Right renal pelvis (tissue), 4 donors: ENCODE results near the gene CRYBG2. TPM values are rescaled to one million over a fixed set of nuclear protein-coding genes. Genes with fewer than 3 reads are reported as not detected.
"Not testable (repeated sequence)": the region's sequence is repeated elsewhere in the genome, so short reads cannot be mapped to it uniquely, and the experiment has no call there.

ENCODE experiments used
- DNase-seq, 4 donors: peaks; one replicate each; pipeline ENCODE4 v3.0.0-alpha.2; 2013; ENCODE audit warnings: low read depth in 4 of 4, low spot score in 3 of 4, missing footprints in 1 of 4
- polyA plus RNA-seq, 4 donors: library from polyadenylated mRNA; unstranded; fragments of 120-200 nt; gene quantifications; one replicate each; pipeline ENCODE4 v1.2.1, GENCODE V29; 2013; ENCODE audit not compliant: insufficient read length in 4 of 4

CRYBG2 gene
- polyA plus RNA-seq, 4 donors, result 0.31 to 1.6 (median 0.83) TPM

DNA sequence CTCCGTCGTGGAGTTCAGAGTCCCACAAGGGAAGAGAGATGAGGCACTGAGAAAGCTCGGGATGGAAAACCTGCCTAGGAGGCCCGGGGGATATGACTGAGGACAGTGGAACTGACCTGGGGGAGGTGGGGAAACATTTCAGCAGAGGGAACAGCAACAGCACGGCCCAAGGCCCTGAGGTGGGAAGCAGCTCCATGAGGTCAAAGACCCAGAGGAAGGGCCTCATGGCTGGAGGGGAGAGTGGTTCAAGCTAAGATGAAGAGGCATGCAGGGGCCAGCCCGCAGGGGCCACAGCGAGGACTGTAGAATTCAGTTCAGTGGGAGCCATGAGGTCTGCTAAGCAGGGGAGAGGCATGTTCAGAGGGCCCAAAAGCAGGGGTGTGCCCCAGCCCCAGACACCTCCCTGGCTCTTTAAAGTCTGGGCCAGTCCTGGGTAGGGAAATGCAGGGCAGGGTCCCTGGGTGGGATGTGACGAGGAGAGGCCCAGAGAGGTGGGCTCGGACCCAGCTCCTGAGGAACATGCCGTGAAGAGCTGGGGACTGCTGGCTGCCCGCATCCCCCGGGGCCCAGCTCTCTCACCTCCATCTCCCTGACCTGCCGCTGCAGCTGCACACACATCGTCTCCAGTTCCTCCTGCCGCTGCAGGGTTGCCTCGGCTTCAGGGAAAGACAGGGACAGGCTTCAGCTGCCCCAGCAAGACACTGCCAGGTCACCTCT, 57.4 kb downstream of the CRYBG2 start:
- no peak for DNase-seq

DNA sequence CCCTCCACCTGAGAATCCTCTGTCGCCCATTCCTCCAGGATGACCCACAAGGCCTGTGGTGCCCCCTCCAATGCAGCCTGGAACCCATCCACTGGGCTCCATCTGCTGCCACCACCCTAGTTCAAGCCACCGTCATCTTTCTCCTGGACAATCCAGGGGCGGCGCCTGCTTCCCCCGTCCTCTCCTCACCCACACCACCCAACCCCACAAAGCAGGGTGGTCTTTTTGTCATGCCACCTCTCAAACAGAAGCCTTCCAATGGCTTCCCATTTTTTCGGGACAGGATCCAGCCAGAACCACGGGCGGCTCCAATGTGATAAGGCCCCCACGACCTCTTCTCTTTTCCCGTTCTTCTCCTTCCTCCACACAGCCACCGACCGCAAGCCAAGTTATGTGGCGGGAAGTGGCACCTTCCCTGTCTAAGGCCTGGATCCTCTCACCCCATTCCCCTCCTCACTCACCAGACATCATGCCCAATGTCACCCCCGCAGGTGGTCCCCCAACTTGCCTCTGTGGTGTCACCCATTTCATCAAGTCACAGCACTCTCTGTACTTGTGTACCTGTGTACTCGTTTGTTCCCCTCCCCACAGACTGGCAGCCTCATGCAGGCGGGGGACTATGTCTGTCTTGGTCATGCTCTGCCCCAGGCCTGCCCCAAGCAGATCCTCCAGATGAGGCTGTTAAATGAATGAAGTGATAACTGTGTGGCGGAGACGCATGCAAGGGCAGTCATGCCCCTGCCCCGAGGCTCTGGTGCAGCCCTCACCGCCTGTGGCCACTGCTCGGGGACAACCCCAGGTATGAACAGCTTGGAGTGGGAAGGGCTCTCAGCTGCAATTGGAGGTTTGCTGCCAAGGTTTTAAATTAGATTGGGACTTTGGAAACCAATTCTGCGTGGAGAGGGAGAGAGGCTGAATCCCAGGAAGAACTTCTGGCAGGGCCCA, 58.5 kb downstream of the CRYBG2 start:
- no peak for DNase-seq

DNA sequence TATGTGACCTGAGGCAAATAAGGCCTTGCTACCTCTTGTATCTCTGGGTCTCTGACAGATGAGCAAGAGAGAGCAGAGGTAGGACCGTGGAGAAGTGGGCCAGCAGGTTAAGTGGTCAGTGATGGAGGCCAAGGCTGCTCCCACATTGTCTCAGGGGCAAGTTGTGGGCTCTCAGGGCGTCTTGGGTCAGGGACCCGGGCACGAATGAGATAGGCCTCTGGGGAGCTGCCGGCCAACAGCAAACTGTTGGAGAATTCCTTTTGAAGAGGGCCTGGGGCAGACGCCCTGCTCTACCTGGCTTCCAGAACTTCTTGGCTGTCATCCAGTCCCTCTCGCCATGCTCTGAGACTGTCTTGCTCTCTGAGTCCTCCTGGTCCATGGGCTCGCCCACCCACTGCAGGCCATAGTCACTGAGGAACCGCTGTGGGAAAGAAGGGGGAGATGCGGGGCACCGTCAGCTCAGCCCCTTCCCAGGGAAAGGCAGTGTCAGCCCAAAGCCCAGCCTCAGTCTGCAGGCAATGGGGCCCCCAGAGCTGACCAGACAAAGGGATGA, 59.9 kb downstream of the CRYBG2 start:
- DNase-seq, result no peak

DNA sequence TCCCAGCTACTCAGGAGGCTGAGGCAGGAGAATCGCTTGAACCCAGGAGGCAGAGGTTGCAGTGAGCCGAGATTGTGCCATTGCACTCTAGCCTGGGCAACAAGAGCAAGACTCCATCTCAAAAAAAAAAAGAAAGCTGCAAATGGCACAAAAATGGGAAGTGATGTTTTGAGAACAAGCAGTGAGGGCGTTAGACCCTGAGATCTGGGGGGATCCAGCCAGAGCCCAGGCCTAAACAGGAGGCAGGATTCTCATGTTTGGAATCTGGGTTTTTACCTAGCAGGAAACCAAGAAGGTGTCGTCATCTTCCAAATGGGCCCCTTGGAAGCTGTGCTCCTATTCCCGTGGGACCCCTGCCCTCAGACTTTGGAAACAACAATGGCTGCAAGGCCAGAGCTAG, 61.2 kb downstream of the CRYBG2 start:
- DNase-seq, result not testable (repeated sequence)

DNA sequence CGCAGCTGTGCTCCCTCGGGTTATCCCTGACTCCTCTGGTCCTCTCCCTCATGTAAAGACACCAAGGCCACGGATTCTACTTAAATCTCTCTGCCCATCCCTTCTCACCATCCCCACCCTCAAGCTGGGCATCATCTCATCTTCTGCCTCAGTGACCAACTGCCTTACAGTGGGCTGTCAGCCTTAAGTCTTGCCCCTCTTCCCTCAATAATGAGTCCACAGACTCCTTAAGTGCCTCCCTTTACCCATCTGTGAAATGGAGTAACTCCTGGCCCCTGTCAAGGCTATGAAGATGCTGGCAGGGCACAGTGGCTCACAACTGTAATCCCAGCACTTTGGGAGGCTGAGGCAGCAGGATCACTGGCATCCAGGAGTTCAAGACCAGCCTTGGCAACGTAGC, 62.0 kb downstream of the CRYBG2 start:
- no peak for DNase-seq

DNA sequence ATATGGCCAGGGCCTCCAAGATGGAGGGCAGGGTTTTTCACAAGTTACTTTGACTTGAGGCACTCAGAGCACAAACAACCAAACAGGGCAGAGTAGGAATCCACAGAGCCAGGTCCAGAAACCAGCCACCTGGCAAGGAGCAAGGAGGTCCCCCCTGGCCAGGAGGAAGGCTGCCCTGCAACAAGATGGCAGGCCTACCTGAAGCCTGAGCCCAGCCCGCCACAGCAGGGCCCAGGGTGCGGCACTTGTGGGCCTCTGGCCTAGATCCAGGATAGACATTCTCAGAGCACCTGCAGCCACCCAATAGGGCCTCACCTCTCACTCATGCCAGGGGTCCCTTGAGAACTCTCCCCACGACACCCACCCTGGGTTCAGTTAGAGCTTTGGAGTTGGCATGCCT, 62.5 kb downstream of the CRYBG2 start:
- no peak for DNase-seq

DNA sequence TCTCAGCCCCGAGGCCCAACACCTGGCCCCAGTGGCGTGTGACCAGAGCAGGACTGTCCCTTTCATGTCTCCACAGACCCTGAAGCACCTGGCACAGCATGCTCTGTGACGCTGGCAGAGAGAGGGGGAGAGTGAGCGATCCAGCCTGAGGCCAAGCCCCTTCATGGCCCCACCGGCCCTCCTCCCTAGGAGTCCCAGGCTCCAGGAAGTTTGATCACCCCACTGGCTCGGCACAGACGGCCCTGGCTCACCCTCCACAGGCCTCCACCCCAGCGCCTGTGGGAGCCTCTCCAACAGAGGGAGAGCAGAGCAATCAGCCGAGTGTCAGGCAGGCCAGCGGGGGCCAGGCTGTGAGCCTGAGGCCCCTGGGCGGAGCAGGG, 63.1 kb downstream of the CRYBG2 start:
- no peak for DNase-seq

DNA sequence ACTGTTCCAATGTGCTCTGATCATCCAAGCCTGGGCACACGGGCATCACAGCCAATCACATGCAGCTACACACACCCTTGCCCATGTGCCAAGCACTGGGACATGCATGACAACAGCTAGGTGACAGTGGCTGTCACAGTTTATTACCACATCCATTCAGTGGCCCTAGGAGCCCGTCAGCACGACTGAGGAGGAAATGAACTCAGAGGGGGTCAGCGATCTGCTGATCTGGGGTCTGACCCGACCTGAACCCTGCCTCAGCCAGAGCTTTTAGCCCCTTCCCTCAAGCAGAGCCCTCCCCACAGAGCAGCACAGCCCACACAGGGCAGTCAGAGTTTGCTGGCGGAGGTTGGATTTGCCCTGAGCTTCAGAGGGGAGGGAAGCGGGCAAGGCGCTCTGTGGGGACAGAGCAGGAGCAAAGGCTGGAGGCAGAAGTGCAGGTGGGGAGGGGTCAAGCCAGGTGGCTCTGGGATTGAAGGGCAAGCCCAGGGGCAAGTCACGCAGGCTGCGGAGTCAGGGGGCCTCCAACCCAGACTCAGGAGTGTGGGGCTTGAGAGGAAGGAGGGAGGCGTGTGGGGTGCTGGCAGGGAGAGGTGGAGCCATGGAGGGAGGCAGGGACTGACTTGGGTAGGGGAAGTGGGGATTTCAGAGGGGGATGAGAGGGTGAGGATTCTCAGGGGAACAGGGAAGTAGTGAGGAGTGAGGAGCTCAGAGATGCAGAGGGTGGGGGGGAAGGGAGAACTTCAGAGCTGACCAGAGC, 63.6 kb downstream of the CRYBG2 start:
- no peak for DNase-seq

DNA sequence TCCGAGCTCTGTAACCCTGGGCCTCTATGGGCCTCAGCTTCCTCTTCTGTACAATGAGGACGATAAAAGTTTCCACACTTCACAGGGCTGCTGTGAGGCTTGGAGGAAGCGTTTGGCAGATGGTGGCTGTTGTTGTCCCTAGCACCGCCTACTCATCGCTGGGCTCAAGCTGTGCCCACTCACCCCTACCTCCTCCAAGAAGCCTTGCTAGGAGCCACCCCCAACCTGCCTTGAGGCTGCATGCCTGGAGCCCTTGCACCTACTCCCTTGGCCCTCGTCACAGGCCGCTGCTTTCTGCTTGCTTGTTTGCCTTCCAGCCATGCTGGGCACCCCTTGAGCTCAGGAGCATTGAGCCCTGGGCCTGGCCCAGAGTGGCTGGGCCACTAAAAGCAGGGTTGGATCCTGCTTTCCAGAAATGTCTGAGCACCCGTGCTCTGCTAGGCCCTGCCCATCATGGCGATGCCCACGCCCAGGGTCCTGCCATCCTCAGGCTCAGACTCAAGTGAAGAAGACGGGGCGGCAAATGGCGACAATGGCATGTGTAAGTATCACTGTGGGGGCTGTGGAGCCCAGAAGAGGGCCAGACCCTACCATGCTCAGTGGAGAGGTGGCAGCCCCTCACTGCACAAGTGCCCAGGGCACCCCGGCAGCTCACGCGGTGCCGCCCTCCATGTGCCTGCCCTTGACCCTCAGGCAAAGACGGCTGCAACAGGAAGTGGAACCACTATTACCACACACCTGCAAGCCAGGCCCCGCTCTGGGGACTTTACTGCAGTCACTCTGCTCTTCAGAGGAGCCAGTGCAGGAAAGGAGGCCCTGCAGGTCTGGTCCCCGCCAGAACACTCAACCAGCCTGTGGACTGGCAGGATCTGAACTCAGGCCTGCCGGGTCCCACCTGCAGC, 64.5 kb downstream of the CRYBG2 start:
- no peak for DNase-seq

DNA sequence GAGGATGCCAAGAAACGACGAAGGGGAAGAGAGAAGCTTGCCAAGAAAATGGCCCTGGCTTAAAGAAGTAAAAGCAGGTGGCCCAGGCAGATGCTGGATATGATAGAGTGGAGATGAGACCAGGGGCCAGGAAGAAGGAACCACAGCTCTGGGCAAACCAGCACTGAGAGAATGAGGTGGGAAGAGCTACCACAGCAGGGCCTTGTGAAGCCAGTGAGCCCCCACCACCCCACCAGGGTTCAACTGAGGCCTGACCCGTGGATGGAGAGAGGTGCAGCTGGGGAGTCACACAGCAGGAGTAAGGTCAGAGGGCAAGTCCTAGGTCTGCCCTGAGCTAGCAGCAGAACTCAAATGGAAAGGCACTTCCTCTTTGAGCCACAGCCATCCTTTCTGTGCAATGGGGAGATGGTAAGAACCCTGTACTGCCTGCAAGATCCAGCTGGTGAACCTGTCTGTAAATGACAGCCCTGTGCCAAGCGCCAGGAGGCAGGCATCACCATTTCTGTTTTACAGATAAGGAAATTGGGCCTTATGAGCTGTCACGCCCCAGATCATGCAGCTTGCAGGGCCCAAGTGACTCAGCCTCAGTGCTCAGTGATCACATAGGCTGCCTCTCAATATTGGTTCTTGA, 65.5 kb downstream of the CRYBG2 start:
- no peak for DNase-seq

DNA sequence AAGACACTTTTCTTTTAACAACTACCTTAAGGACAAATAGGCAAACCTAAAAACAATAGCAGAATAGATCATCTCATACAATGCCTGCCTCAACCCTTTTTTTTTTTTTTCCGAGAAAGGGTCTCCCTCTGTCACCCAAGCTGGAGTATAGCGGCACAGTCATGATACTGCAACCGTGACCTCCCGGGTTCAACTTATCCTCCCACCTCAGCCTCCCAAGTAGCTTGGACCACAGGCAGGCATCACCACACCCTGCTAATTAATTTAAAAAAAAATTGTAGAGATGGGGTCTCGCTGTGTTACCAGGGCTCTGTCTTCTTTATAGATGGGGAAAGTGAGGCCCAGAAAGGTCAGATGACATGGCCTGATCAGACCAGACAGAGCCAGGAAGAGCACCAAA, 66.1 kb downstream of the CRYBG2 start:
- DNase-seq, result no peak

DNA sequence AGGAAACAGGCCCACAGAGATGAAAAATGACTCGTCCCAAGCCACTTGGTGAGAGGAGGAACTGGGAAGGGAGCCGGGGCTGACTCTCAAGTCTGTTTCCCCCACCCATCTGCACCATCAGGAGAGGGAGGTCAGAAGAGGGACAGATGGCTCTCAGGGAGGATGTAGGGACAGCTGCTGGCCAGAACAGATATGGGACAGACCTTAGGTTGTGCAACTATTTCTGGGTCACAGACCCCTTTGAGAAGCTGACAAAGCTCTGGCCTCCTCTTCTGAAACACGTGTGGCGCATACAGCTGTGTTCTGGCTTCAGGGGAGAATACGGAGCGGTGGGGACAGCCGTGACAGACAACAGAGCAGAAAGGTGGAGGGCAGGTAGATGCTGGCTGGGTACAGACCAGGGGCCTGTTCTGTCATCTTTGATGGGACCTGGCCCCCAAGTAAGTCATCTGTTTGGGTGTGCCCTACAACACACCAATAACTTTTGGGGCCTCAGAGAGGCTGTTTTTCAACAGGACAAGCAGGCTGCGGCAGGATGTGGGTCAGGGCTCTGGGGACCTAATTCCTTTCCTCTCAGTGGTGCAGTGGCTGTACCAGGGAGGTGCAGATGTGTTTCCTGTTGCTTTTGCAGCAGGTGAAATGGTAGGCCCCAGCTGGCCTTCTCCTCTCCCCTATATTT, 66.8 kb downstream of the CRYBG2 start:
- no peak for DNase-seq

DNA sequence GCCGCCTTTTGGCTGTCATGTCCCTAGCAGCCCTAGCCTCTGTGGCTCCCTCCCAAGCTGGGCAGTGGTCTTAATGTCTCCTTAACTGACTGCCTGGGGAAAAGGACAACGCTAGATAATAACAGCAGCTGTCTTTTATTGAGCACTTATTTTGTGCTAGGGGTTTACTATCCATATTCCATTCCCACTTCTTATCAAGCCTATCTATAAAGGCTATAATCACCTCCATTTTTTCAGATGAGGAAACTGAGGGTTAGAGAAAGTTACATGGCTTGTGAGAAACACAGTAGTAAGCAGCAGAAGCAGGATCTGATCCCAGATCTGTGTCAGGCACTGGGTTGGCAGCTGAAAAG, 67.9 kb downstream of the CRYBG2 start:
- no peak for DNase-seq

DNA sequence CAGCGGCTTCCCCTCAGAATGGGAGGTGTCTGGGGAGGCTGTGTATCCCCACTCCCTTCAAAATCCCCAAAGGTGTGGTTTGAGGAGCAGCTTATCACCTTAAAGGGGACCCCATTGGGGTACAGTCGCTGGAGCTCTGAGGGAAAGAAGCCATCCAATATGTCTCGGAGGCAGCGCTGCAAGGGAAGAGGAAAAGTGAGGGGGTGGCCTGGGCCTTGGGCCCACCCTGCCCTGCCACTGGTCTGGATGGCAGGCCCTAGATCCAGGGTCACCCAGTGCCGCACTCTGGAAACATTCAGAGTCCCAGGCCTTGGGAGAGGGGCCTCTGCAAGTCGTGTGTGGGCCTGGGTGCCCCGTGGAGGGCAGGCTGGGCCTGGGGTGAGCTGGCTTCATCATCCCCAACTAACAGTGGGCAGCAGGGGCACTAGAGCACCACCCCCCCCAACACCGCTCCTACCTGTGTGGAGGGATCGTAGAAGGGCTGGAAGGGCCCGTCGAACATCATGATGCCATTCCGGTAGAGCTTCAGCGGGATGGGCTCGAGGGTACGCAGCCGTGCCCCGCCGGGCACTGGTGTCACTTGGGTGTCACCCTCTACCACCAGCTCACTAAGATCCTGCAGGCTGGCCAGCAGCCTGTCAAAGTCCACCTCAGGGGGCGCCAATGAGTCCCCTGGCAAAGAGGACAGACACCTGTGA, 68.4 kb downstream of the CRYBG2 start:
- no peak for DNase-seq

DNA sequence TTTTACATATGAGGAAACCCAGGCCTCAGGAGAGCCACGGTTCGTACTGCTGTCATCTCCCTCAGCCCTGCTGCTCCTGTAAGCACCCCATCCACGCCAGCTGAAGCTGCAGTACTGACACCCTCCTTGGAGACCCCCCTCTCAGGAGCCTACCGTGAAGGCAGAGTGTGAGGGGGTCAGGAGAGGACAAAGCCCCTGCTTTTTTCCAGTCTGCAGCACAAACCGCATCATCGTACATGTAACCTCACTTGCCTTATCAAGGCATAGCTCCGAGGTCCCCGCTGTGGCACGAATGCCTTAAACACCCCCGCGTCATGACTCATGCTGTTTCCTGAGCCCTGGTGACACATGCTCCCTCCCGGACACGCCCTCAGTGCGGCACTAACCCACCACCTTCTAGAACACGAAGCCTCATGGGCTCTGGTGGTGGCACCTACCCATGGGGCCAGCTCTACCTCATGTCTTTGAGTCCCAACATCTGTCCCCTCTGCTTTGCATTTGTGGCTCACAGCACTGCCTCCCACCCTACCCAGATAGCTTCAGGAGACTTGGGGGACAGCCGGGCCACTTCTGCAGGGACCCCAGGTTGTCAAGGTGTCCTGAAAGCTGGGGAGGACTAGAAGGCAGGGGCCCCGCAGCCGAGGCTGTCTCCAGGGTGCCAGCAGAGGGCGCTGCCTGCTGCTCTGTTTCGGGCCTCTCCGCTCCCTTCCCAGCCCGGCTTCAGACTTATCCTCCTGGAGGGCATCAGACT, 69.2 kb downstream of the CRYBG2 start:
- no peak for DNase-seq

DNA sequence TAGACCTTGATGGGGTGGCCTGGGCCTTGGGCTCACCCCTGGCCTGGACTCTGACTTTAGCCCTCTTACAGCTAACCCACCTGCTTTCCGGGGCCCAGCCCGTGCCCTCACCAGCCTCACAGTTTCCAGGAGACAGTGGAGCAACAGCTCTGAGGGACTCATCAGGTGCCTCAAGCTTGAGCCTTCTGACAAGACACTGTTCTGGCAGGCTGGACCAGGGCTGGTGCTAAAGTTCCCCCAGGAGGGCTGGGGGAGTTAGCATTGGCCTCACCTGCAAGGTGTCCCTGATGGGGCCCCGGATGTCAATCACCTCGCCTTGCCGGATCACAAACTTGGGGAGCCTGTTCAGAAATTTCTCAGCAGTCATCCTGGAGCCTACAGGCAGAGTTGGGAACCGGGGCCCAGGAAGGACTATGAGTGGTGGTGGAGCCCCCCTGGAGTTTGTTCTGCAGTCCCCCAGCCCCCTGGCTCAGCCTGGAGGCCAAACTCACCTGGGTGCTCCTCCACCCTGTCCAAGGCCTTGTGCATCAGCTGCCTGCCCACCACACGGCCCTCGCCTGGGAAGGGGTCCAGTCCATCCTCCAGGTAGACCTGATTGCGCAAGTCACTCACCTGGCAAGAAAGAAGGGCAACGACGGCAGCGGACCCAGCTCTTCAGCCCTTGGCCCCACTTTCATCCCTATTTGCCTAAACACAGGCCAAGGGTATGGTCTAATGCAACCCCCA, 69.9 kb downstream of the CRYBG2 start:
- no peak for DNase-seq

DNA sequence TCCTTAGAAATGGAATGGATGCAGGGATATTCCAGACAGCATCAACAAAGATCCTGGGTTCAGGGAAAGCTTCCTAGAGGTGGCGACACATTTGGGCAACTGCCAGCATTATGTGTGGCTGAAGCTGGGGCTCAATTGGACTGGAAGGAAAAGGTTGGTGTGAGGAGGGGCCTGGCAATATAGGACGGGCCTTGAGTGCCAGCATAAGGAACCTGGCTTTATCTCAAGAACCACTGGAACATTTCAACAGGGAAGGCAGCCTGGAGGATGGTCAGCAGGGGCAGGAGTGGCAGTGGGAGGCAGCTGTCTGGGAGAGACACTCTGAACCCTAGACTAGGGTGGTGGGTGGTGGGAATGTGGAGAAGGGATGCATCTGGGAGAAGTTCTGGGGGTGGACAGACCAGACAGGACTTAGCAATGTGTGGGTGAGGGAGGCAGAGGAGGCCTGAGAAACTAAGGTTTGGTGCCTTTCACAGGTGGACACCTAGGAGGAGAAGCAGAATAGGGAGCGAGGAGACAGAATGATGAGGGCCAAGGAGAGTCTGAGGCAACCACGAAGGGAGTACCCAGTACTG, 70.6 kb downstream of the CRYBG2 start:
- DNase-seq, result no peak
